ENCODE measurements around the gene PLCZ1.
"Not testable (repeated sequence)": the region's sequence is repeated elsewhere in the genome, so short reads cannot be mapped to it uniquely, and the experiment has no call there.

GRCh38 chr12:18766479-18766878, 28.7 kb upstream of the PLCZ1 start:
- TF ChIP-seq TAF1 (conservative IDR thresholded peaks at IDR 0.05); CTCF (IDR thresholded peaks at IDR 0.05; ENCODE audit: low read depth, low read length, missing input control); YY1 (IDR thresholded peaks at IDR 0.05); GABPA (IDR thresholded peaks at IDR 0.05 in 1 of 2, conservative IDR thresholded peaks at IDR 0.05 in 1 of 2); SP1 (IDR thresholded peaks at IDR 0.05); ZBTB33 (IDR thresholded peaks at IDR 0.05); EGR1 (IDR thresholded peaks at IDR 0.05; ENCODE audit: low read depth in 2 of 2); MAX (IDR thresholded peaks at IDR 0.05); RXRA (IDR thresholded peaks at IDR 0.05): not testable (repeated sequence)
